Measurements from ENCODE around the gene CRYBB2. TPM values are rescaled to one million over a fixed set of nuclear protein-coding genes. Genes with fewer than 3 reads are reported as not detected.
A peak's percentile ranks its signal among the peaks of the same experiment; 100 is the strongest.
"Not testable (repeated sequence)": the region's sequence is repeated elsewhere in the genome, so short reads cannot be mapped to it uniquely, and the experiment has no call there.

CRYBB2 gene
- total RNA-seq, 2 donors from 2014 or later: not detected

DNA sequence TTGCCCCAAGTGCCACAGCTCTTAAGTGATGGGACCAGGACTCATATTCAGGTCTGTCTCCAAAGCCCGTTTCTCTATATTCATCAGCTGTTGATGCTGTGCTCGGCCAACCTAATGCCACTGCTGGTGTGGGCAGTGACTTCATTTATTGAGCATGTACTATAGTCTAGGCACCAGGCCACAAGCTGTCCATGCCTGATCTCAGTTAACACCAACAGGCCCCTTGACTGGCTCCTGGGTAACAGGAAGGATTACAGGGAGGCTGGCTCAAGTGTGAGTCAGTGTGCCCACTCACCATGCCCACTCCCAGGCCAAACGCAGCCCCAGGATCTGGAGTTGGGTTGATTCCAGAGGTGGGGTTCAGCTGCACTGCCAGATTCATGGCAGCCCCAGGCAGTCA, 8.6 kb upstream of the CRYBB2 start:
- no peak for ATAC-seq
- DNase-seq (ENCODE audit: low spot score in 2 of 2): no peak

DNA sequence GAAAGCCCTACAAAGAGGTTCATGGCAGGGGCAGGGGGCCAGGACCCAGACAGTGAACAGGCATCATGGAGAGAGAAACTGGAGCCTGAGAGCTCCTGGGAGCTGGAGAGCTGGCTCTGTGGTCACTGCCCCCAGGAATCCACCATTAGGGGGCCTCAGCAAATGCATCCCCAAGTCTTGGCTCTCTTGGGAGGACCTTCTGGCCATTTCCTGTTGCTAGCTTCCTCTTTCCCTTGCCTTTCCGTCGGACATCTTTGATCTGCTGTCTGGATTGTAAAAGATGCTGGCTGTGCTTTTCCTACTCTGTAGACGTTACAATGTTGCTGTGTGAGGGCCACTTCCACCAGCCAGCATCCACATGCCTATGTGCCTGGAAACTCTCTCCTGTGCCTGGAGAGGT, 7.1 kb upstream of the CRYBB2 start:
- Mint-ChIP-seq H3K27ac (no peak overlapping the region), H3K36me3 (no peaks in the 10 kb centered on the region), H3K9me3 (peaks cover 4 to 6% of the 10 kb centered on the region in 2 donors)
- ATAC-seq (no peak), DNase-seq (ENCODE audit: low spot score in 2 of 2) (no peak)

More for the DNA sequence above, 8.6 kb upstream of the CRYBB2 start:
- H3K27ac Mint-ChIP-seq: no peak overlapping the region
- peaks cover 4 to 6% of the 10 kb centered on the region in 2 donors for H3K9me3 Mint-ChIP-seq
- no peaks in the 10 kb centered on the region for H3K36me3 Mint-ChIP-seq

DNA sequence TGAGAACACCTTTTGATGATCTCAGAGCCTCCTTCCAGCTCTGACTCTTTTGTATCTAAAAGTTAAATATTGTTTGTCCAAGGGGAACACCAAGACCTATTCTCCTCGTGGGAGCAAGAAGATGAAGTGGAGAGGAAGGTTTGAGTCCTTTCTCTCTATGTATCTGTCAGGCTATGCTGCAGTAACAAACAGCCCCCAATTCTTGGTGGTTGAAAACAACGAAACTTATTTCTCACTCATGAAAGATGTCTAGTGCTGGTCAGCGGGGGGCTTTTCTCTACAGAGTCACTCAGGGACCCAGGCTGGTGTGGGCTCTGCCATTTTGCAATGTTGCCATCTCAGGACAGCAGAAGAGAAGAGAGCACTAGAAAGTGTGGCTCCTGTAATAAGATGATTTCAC, 6.2 kb upstream of the CRYBB2 start:
- ATAC-seq (no peak), DNase-seq (ENCODE audit: low spot score in 2 of 2) (no peak)
- no peaks in the 10 kb centered on the region for H3K36me3 Mint-ChIP-seq
- H3K27ac Mint-ChIP-seq: no peak overlapping the region
- H3K9me3 Mint-ChIP-seq: peaks cover 4 to 6% of the 10 kb centered on the region in 2 donors

DNA sequence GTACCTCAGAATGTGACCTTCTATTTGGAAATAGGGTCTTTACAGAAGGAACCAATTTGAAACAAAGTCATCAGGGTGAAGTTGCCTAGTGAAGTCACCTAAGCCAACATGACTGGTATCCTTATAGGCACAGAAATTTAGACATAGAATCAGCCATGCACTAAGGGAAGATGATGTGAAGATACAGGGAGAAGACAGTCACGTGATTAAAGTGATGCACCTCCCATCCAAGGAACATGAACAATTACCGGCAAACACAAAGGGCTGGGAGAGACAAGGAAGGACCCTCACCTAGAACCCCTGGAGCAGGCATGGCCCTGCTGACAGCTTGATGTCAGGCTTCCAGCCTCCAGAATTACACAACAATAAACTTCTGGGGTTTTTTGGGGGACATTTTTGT, 3.2 kb upstream of the CRYBB2 start:
- no peak for ATAC-seq
- no peak for DNase-seq (ENCODE audit: low spot score in 2 of 2)
- Mint-ChIP-seq H3K27ac (no peak overlapping the region), H3K36me3 (no peaks in the 10 kb centered on the region), H3K9me3 (peaks cover 4 to 6% of the 10 kb centered on the region in 2 donors)

DNA sequence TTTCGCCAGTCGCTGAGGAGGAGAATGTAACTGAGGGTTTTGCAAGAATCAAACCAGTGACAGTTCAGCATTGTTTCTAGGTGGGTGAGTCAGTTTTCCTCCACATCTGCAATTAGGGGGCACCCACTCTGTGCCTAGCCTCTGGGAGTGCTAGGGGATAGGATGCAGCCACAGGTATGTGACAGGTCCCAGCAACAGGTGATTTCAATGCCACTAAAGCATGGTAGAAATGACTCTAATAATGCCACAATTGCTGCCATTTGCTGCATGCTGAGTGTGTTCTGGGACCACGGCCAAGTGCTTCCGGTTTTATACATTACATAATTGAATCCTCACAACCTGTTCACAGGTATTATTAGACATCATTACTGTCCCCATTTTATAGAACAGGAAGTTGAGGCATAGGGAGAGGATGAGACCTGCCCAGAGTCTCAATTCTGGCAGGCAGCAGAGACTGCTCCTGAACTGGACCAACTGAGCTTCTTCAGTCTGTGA, 556 bp downstream of the CRYBB2 start:
- DNase-seq (ENCODE audit: low spot score in 2 of 2) (no peak), ATAC-seq (no peak)
- Mint-ChIP-seq H3K9me3 (no peaks in the 10 kb centered on the region), H3K27ac (no peak overlapping the region), H3K36me3 (no peaks in the 10 kb centered on the region)

DNA sequence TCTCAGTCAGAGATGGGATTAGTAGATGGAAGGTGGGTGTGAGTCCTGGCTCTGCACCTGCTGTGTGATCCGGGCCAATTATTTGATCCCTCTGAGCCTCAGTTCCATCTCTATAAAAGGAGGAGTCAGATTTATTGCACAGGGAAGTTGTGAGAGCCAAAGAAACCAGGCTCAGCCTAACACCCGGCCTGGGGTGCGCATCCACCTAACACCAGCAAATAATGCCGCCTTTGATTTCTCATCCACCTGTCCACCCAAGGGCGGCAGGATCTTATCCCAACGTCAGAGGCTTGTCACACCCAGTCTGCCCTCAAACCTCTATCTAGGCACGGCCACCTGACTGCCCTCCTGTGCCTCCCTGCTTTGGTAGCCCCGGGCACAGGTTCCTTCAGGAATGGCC, 2.4 kb downstream of the CRYBB2 start:
- no peak for ATAC-seq
- DNase-seq (ENCODE audit: low spot score in 2 of 2): no peak
- Mint-ChIP-seq H3K27ac (no peak overlapping the region), H3K36me3 (no peaks in the 10 kb centered on the region), H3K9me3 (no peaks in the 10 kb centered on the region)

DNA sequence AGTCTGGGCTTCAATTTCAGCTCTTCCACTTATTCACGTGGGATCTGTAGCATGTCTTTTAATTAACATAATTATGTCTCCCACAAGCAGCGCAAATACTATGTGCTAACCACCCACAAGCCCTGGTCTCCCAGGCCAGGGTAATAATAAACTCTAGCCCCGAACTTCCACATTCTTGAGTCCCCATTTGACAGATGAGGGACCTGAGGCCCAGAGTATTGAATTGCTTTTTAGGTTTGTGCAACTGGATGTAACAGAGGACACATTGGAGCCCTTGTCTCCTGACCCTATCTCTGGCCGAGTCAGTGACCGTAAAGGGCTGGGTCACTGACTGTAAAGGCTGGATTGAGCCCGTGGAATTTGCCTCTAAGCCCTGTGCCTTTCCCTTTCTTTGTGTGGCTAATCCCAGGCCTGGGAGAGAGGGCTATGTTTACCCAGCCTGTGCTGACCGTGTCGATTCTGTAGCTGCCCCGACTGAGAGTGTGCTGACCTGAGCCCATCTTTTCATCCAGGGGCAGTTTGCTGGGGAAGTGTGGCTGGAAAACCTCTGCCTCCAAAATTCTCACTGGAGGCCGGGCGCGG, 3.9 kb downstream of the CRYBB2 start:
- no peaks in the 10 kb centered on the region for H3K9me3 Mint-ChIP-seq
- no peak overlapping the region for H3K27ac Mint-ChIP-seq
- ATAC-seq (no peak), DNase-seq (ENCODE audit: low spot score in 2 of 2) (no peak)
- no peaks in the 10 kb centered on the region for H3K36me3 Mint-ChIP-seq

DNA sequence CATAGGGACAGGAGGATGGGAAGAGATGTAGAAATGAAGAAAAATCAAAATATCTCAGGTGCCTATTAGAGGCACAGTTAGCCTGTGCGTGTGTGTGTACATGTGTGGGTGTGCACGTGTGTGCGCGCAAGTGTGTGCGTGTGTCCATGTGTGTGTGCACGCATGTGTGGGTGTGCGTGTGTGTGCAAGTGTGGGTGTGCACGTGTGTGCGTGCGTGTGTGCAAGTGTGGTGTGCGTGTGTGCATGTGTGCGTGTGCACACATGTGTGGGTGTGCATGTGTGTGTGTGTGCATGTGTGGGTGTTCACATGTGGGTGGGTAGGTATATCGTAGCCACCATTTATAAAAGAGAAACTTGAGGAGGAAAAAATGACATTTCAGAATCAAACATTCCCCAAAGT, 9.4 kb downstream of the CRYBB2 start:
- no peak for ATAC-seq
- no peaks in the 10 kb centered on the region for H3K9me3 Mint-ChIP-seq
- H3K36me3 Mint-ChIP-seq: no peaks in the 10 kb centered on the region
- no peak for DNase-seq (ENCODE audit: low spot score in 2 of 2)
- no peak overlapping the region for H3K27ac Mint-ChIP-seq

DNA sequence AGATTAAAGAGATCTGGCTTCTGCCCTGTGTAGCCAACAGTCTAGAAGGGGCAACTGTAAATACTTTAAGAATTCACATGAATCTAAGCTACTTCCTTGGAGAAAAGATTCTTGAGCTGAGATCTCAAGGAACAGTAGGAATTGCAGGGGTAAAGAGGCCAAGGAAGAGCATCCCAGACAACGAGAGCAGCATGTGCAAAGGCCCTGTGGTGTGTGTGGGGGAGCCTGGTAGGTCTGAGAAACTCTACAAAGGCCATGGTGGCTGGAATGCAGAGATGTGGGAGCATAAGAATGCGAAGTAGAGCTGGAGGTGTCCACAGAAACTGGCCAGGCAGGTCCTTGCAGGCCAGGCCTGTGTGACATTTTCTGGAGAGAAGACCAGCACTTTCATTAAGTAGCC, 11.3 kb downstream of the CRYBB2 start:
- H3K36me3 Mint-ChIP-seq; ATAC-seq; H3K27ac Mint-ChIP-seq; DNase-seq (ENCODE audit: low spot score in 2 of 2); H3K9me3 Mint-ChIP-seq: not testable (repeated sequence)

DNA sequence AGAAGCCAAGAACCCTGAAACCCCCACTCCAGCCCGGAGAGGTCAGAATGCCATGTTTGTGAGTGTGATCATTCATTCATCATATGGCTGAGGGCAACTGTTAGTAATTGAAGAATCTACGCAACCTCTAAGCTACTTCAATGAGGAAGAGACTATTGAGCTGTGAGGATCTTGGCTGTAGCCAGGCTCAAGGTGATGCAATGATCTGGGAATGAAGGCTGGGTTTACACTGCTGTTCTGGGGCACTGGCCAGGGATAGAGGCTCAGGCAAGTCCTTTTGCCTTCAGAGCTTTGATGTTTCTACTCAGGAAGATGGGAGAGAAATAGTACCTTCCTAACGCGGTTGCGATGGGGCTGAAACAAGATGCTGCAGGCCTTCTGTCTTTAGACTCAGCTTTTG, 12.9 kb downstream of the CRYBB2 start:
- H3K27ac Mint-ChIP-seq: no peak overlapping the region
- DNase-seq (ENCODE audit: low spot score in 2 of 2): no peak
- no peaks in the 10 kb centered on the region for H3K36me3 Mint-ChIP-seq
- no peaks in the 10 kb centered on the region for H3K9me3 Mint-ChIP-seq
- ATAC-seq: no peak

DNA sequence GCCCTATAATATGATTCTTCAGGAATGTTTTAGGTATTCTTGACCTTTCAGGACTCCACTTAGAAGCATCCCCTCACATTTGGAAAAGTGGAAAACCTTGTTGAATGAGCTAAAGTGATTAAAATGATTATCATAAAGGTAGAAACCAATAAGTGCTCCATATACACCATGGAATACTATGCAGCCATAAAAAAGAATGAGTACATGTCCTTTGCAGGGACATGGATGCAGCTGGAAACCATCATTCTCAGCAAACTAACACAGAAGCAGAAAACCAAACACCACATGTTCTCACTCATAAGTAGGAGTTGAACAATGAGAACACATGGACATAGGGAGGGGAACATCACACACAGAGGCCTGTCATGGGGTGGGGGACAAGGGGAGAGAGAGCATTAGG, 14.3 kb downstream of the CRYBB2 start:
- not testable (repeated sequence) for H3K27ac Mint-ChIP-seq; H3K9me3 Mint-ChIP-seq; DNase-seq (ENCODE audit: low spot score in 2 of 2); ATAC-seq; H3K36me3 Mint-ChIP-seq

DNA sequence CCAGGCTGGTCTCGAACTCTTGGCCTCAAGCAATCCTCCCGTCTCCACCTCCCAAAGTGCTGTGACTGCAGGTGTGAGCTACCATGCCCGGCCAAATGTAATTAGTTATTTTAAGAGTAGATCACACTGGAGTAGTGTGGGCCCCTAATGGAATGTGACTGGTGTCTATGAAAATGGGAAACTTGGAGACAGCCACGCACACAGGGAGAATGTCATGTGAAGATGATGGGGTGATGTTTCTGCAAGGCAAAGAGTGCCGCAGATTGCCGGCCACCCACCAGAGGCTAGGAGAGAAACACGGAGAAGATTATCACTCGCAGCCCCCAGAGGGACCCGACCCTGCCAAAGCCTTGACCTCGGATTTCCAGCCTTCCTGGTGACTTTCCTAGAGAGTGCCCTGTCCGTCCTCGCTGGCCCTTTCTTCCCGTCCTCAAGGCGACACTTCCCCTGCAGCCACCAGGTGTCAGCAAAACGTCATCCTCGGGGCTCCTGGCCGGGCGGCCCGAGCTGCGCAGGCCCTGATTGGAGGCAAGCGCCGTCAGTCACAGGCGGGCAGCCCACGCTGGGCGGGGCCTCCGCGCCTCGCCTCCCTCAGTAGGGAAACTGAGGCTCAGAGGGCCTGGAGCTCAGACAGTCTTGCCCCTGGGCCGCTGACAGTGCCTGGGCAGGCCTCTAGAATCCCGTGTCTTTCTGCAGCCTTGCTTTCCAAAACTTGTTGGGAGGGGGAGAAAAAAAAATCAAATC, 16.3 kb downstream of the CRYBB2 start:
- H3K9me3 Mint-ChIP-seq: no peaks in the 10 kb centered on the region
- H3K27ac Mint-ChIP-seq: no peak overlapping the region
- DNase-seq (ENCODE audit: low spot score in 2 of 2): peak; percentile 77 to 84

DNA sequence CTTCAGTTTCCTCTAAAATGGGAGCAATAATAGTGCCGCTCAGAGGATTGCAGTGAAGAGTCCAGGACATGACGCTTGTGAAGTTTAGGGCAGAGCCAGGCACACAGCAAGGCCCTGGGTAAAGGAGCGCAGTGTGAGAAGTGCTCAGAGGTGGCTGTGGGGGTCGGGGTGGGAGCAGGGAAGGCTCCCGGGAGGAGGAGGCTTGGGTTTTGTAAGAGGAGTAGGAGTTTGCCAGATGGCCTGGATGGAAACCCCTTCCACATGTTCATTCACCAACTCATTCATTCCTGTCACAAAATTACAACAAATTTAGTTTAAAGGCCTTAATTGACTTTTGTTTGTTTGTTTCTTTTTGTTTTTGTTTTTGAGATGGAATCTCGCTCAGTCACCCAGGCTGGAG, 17.0 kb downstream of the CRYBB2 start:
- no peak for DNase-seq (ENCODE audit: low spot score in 2 of 2)
- no peak overlapping the region for H3K27ac Mint-ChIP-seq
- H3K36me3 Mint-ChIP-seq: no peaks in the 10 kb centered on the region
- ATAC-seq: no peak
- H3K9me3 Mint-ChIP-seq: no peaks in the 10 kb centered on the region

More for the DNA sequence above, 16.3 kb downstream of the CRYBB2 start:
- no peaks in the 10 kb centered on the region for H3K36me3 Mint-ChIP-seq
- ATAC-seq: peak; percentile 97 to 99

DNA sequence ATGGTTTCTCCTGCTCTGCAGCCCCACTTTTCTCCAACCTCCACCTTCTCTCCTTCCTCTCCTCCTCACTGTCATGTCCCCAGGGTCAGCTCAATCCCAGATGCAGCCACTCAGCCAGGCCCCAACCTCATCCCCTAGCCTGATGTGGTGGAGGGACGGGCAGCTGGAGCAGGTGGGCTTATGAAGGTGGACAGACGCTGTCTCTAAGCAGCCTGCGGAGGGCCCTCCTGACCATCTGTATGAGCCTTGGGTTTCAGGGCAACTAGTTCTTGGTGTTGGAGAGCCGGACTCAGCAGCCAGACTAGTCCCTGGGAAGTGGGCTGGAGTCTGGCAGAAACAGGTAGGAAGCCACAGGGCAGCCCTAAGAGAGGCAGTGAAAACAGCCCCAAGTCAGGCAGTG, 18.1 kb downstream of the CRYBB2 start:
- ATAC-seq: no peak
- no peak overlapping the region for H3K27ac Mint-ChIP-seq
- H3K36me3 Mint-ChIP-seq: no peaks in the 10 kb centered on the region
- H3K9me3 Mint-ChIP-seq: no peaks in the 10 kb centered on the region
- no peak for DNase-seq (ENCODE audit: low spot score in 2 of 2)

DNA sequence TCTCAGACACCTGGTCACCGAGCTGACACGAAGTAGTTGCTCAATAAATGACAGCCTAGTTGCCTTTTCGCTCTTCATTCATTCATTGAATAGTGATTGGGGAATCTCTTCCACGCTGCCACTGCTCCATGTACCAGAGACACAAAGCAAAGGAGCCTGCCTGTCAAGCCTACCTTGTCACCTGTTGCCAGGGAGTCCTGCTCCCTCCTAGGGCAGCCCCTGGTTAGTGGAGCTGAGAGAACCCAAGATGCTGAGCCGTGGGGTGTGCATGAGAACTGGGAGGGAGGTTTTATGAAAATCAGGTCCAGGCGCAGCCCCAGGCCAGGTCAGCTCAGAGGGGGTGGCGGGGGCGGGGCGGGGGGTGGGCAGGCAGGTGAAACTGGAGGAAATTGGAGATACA, 18.6 kb downstream of the CRYBB2 start:
- H3K9me3 Mint-ChIP-seq; DNase-seq (ENCODE audit: low spot score in 2 of 2); H3K27ac Mint-ChIP-seq; H3K36me3 Mint-ChIP-seq; ATAC-seq: not testable (repeated sequence)

DNA sequence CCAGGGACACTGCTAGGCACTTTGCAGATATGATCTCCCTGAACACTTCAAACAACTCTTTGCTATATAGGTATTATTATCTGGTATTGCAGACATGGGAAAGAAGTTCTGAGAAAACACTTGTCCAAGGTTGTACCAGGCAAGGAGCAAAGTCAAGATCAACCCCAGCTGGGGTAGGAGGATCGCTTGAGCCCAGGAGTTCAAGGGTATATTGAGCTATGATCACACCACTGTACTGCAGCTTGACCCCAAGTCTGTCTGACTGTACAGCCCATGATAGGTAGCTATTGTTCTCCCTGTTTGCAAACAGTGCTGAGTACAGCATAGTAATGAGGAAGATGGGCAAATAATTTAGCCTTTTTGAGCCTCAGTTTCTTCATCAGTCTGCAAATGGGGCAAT, 35.7 kb downstream of the CRYBB2 start:
- H3K36me3 Mint-ChIP-seq; ATAC-seq; H3K27ac Mint-ChIP-seq; H3K9me3 Mint-ChIP-seq; DNase-seq (ENCODE audit: low spot score in 2 of 2): not testable (repeated sequence)

DNA sequence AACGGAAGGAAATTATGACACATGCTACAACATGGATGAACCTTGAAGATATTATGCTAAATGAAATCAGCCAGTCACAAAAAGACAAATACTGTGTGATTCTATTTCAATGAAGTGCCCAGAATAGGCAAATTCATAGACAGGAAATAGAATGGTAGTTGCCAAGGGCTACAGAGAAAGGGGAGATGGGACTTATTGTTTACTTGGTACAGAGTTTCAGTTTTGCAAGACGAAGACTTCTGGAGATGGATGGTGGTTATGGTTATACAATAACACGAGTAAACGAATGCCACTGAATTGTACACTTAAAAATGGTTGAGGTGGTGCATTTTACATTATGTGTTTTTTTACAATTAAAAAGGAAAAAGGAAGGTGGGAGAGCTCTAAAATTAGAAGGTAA, 48.1 kb downstream of the CRYBB2 start:
- ATAC-seq; H3K27ac Mint-ChIP-seq; DNase-seq (ENCODE audit: low spot score in 2 of 2): not testable (repeated sequence)
- peaks cover 7 to 12% of the 10 kb centered on the region in 2 donors for H3K9me3 Mint-ChIP-seq
- peaks cover 0 to 15% of the 10 kb centered on the region in 2 donors for H3K36me3 Mint-ChIP-seq

DNA sequence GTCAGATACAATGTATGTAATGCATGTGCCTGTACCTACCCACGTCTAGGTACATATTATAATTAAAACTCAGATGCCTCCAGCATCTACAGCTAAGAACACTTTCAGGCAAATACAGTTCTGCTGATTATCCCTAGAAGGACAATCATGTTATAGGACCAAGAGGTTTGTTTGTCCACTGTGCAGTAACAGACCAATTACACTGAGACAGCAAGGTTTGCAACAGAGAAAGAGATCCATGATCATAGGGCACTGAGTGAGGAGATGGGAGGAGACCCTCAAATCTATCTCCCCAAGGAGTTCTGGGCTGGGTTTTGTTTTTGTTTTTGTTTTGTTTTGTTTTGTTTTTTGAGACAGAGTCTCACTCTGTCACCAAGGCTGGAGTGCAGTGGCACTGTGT, 49.5 kb downstream of the CRYBB2 start:
- Mint-ChIP-seq H3K9me3 (peaks cover 7 to 12% of the 10 kb centered on the region in 2 donors), H3K36me3 (peaks cover 0 to 15% of the 10 kb centered on the region in 2 donors)
- DNase-seq (ENCODE audit: low spot score in 2 of 2); H3K27ac Mint-ChIP-seq; ATAC-seq: not testable (repeated sequence)

Measured in activated naive CD4-positive, alpha-beta T cell treated with anti-CD3 and anti-CD28 coated beads, Interleukin-2, amount 50 U/mL, for 72 hours (primary cell).